ENCODE data around the gene ARHGAP10. TPM values are rescaled to one million over a fixed set of nuclear protein-coding genes. Genes with fewer than 3 reads are reported as not detected.

Gene ARHGAP10
- total and polyA plus RNA-seq, 10 of the 15 experiments (the other 5 are each of a cell fraction or from before 2014, with no cell fraction given) = 1.3 to 25.8 (median 17.2) TPM

DNA sequence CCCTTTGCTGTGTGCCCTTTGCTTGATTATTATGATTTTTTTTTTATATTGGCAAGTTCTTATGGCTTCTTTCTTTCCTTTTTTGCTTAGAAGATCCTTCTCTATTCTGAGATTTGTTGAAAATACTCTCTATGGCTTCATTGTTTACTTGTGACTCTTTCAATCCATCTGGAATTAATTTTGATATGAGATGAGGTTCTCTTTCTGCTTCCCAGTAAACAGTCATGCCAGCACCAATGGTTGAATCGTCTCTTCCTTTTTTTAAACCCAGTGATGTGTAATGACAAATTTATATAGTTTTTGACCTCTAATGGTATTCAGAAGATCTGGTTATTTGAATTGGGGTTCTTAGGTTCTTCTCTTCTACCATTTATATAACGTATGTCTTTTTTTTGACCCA, 121.8 kb downstream of the ARHGAP10 start:
- TF ChIP-seq PAX5 (IDR thresholded peaks at IDR 0.05; ENCODE audit: borderline replicate concordance, low read depth, low read length) (no peak), FOXK2 (IDR thresholded peaks at IDR 0.05) (no peak), ZSCAN29 (IDR thresholded peaks at IDR 0.05) (no peak), SUPT20H (IDR thresholded peaks at IDR 0.05; ENCODE audit: borderline replicate concordance, control insufficient read depth, low read depth, low read length) (no peak), CBX3 (IDR thresholded peaks at IDR 0.05; ENCODE audit: borderline replicate concordance, low read depth) (no peak), MXI1 (IDR thresholded peaks at IDR 0.05; ENCODE audit: low read depth, low read length) (no peak), NFYB (IDR thresholded peaks at IDR 0.05; ENCODE audit: insufficient read depth, low read depth, low read length) (no peak), MEF2A (IDR thresholded peaks at IDR 0.05; ENCODE audit: insufficient read depth, low read depth, low read length) (no peak), RCOR1 (conservative IDR thresholded peaks at IDR 0.05; ENCODE audit: low read depth, low read length) (no peak), SMARCA5 (IDR thresholded peaks at IDR 0.05) (no peak)
- TF ChIP-seq, protein P1, sequence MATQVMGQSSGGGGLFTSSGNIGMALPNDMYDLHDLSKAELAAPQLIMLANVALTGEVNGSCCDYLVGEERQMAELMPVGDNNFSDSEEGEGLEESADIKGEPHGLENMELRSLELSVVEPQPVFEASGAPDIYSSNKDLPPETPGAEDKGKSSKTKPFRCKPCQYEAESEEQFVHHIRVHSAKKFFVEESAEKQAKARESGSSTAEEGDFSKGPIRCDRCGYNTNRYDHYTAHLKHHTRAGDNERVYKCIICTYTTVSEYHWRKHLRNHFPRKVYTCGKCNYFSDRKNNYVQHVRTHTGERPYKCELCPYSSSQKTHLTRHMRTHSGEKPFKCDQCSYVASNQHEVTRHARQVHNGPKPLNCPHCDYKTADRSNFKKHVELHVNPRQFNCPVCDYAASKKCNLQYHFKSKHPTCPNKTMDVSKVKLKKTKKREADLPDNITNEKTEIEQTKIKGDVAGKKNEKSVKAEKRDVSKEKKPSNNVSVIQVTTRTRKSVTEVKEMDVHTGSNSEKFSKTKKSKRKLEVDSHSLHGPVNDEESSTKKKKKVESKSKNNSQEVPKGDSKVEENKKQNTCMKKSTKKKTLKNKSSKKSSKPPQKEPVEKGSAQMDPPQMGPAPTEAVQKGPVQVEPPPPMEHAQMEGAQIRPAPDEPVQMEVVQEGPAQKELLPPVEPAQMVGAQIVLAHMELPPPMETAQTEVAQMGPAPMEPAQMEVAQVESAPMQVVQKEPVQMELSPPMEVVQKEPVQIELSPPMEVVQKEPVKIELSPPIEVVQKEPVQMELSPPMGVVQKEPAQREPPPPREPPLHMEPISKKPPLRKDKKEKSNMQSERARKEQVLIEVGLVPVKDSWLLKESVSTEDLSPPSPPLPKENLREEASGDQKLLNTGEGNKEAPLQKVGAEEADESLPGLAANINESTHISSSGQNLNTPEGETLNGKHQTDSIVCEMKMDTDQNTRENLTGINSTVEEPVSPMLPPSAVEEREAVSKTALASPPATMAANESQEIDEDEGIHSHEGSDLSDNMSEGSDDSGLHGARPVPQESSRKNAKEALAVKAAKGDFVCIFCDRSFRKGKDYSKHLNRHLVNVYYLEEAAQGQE (IDR thresholded peaks at IDR 0.05; ENCODE audit: low read depth, low read length) = no peak
- TF ChIP-seq, protein P2, sequence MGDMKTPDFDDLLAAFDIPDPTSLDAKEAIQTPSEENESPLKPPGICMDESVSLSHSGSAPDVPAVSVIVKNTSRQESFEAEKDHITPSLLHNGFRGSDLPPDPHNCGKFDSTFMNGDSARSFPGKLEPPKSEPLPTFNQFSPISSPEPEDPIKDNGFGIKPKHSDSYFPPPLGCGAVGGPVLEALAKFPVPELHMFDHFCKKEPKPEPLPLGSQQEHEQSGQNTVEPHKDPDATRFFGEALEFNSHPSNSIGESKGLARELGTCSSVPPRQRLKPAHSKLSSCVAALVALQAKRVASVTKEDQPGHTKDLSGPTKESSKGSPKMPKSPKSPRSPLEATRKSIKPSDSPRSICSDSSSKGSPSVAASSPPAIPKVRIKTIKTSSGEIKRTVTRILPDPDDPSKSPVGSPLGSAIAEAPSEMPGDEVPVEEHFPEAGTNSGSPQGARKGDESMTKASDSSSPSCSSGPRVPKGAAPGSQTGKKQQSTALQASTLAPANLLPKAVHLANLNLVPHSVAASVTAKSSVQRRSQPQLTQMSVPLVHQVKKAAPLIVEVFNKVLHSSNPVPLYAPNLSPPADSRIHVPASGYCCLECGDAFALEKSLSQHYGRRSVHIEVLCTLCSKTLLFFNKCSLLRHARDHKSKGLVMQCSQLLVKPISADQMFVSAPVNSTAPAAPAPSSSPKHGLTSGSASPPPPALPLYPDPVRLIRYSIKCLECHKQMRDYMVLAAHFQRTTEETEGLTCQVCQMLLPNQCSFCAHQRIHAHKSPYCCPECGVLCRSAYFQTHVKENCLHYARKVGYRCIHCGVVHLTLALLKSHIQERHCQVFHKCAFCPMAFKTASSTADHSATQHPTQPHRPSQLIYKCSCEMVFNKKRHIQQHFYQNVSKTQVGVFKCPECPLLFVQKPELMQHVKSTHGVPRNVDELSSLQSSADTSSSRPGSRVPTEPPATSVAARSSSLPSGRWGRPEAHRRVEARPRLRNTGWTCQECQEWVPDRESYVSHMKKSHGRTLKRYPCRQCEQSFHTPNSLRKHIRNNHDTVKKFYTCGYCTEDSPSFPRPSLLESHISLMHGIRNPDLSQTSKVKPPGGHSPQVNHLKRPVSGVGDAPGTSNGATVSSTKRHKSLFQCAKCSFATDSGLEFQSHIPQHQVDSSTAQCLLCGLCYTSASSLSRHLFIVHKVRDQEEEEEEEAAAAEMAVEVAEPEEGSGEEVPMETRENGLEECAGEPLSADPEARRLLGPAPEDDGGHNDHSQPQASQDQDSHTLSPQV (IDR thresholded peaks at IDR 0.05) = no peak
- 92% methylated on average over 2 of the region's 2 CpGs for WGBS (ENCODE audit: insufficient coverage, insufficient replicate concordance, low lambda C conversion rate, missing lambda C conversion rate)
- ChIA-PET POLR2A (no interaction called here), CTCF (interaction anchor here (1.0 to 5.9 kb wide), 2 partner anchors 11 to 12 kb away, joined by 3 to 76 read pairs; no protein-coding TSS in a partner anchor), RAD21 (ENCODE audit: unreplicated experiment) (interaction anchor here (1.1 to 1.6 kb wide), 2 partner anchors 12 to 13 kb away, joined by 5 read pairs; no protein-coding TSS in a partner anchor), SMC1A (ENCODE audit: uncharacterized antibody, unreplicated experiment) (interaction anchor here (3.0 kb wide), 1 partner anchor 144 kb away, joined by 11 read pairs; no protein-coding TSS in a partner anchor)
- no peaks in the 10 kb centered on the region; the same call in 1 of the 2 replicates for H3K79me2 ChIP-seq (ENCODE audit: control insufficient read depth, insufficient read depth, low read length)
- H3K9me3 ChIP-seq (replicated peaks; ENCODE audit: control insufficient read depth, insufficient read depth, low read length) = peaks cover 6% of the 10 kb centered on the region; the same call in 1 of the 3 replicates
- intact Hi-C loops (cut with micrococcal nuclease; ENCODE audit: unreplicated experiment) (no loop called here), in situ Hi-C loops (cut with MboI) (no loop called here)
- H3K4me3 ChIP-seq = no peak overlapping the region
- FAIRE-seq (no peak), DNase-seq (ENCODE audit: low read depth, low spot score) (no peak), ATAC-seq (no peak)
- peaks cover 3 to 6% of the 10 kb centered on the region in 2 experiments; a peak in 2 of 4 replicates for H3K36me3 ChIP-seq (ENCODE audit: control insufficient read depth in 2 of 2, insufficient read depth in 2 of 2, low read length in 1 of 2)
- H3K4me1 ChIP-seq (ENCODE audit: control insufficient read depth, insufficient read depth, low read length) = no peaks in the 10 kb centered on the region
- no peak overlapping the region for H3K4me2 ChIP-seq (ENCODE audit: control insufficient read depth, insufficient read depth)
- no peaks in the 10 kb centered on the region for H4K20me1 ChIP-seq (ENCODE audit: control insufficient read depth, insufficient read depth)
- no peak overlapping the region for H3K27ac ChIP-seq (ENCODE audit: control insufficient read depth, insufficient read depth)
- no peaks in the 10 kb centered on the region for H3K27me3 ChIP-seq (replicated peaks in 1 of 2; ENCODE audit: control insufficient read depth in 2 of 2, insufficient read depth in 2 of 2, low read length in 1 of 2)
- no TSS peak for BruUV-seq (replicated peaks)
- H2AFZ ChIP-seq (ENCODE audit: control insufficient read depth, low read depth, low read length) = no peak overlapping the region
- no peak overlapping the region for H3K9ac ChIP-seq (ENCODE audit: control insufficient read depth, insufficient read depth, low read length)

Data from GM12878 (cell line).